ENCODE data around the gene REM1. TPM values are rescaled to one million over a fixed set of nuclear protein-coding genes. Genes with fewer than 3 reads are reported as not detected.
"Not testable (repeated sequence)": the region's sequence is repeated elsewhere in the genome, so short reads cannot be mapped to it uniquely, and the experiment has no call there.

Gene REM1
- total RNA-seq, 1 experiment from 2014 or later = not detected

GRCh38 chr20:31514154-31515071, 39.3 kb downstream of the REM1 start, which contains the start of gene HM13:
HM13 (plus strand) TSS chr20:31514442; CDS start chr20:31514552, 110 bp downstream.
- H3K9me3 ChIP-seq = no peaks in the 10 kb centered on the region
- H3K27me3 ChIP-seq = no peaks in the 10 kb centered on the region
- DNase-seq = peak; percentile 87
- H3K36me3 ChIP-seq = peaks cover 37% of the 10 kb centered on the region
- peak within 1 kb of the TSS; percentile 88 for H3K4me3 ChIP-seq

GRCh38 chr20:31515072-31515774, 40.1 kb downstream of the REM1 start:
- peaks cover 43% of the 10 kb centered on the region for H3K36me3 ChIP-seq
- no peaks in the 10 kb centered on the region for H3K27me3 ChIP-seq
- H3K4me3 ChIP-seq = peak overlapping the region; percentile 88
- no peaks in the 10 kb centered on the region for H3K9me3 ChIP-seq
- no peak for DNase-seq

- Histone ChIP-seq H3K27me3 (no peaks in the 10 kb centered on the region), H3K9me3 (no peaks in the 10 kb centered on the region), H3K36me3 (peaks cover 48% of the 10 kb centered on the region), H3K4me3 (peak overlapping the region; percentile 88)
- no peak for DNase-seq
Observed at GRCh38 chr20:31515775-31516107, 40.7 kb downstream of the REM1 start.

- no peaks in the 10 kb centered on the region for H3K27me3 ChIP-seq
- H3K9me3 ChIP-seq = no peaks in the 10 kb centered on the region
- peaks cover 52% of the 10 kb centered on the region for H3K36me3 ChIP-seq
- DNase-seq = no peak
- no peak overlapping the region; the same call in 1 of the 2 replicates for H3K4me3 ChIP-seq
Observed at GRCh38 chr20:31516166-31516565, 41.1 kb downstream of the REM1 start.

- peaks cover 54% of the 10 kb centered on the region for H3K36me3 ChIP-seq
- no peaks in the 10 kb centered on the region for H3K9me3 ChIP-seq
- DNase-seq = no peak
- no peak overlapping the region for H3K4me3 ChIP-seq
- H3K27me3 ChIP-seq = no peaks in the 10 kb centered on the region
Observed at GRCh38 chr20:31516651-31517050, 41.6 kb downstream of the REM1 start.

- no peaks in the 10 kb centered on the region for H3K27me3 ChIP-seq
- DNase-seq = peak; percentile 71
- H3K36me3 ChIP-seq = peaks cover 57% of the 10 kb centered on the region
- no peaks in the 10 kb centered on the region for H3K9me3 ChIP-seq
- H3K4me3 ChIP-seq = no peak overlapping the region
Observed at GRCh38 chr20:31517373-31517772, 42.3 kb downstream of the REM1 start.

GRCh38 chr20:31521267-31521666, 46.2 kb downstream of the REM1 start:
- H3K9me3 ChIP-seq, H3K4me3 ChIP-seq, H3K27me3 ChIP-seq, DNase-seq: not testable (repeated sequence)
- H3K36me3 ChIP-seq = peaks cover 61% of the 10 kb centered on the region

GRCh38 chr20:31522731-31523130, 47.6 kb downstream of the REM1 start:
- Histone ChIP-seq H3K9me3 (no peaks in the 10 kb centered on the region), H3K36me3 (peaks cover 56% of the 10 kb centered on the region), H3K27me3 (no peaks in the 10 kb centered on the region), H3K4me3 (no peak overlapping the region)
- DNase-seq = no peak

GRCh38 chr20:31523361-31524283, 48.5 kb downstream of the REM1 start:
- Histone ChIP-seq H3K9me3 (no peaks in the 10 kb centered on the region), H3K36me3 (peaks cover 61% of the 10 kb centered on the region), H3K27me3 (no peaks in the 10 kb centered on the region), H3K4me3 (no peak overlapping the region)
- peak; percentile 47 for DNase-seq

GRCh38 chr20:31527266-31527665, 52.2 kb downstream of the REM1 start:
- Histone ChIP-seq H3K36me3 (peaks cover 62% of the 10 kb centered on the region), H3K9me3 (no peaks in the 10 kb centered on the region), H3K4me3 (no peak overlapping the region), H3K27me3 (no peaks in the 10 kb centered on the region)
- no peak for DNase-seq

Other genes with a start within 250 kb of the REM1 start
- not detected in 2 replicates for gene DEFB115, start 217.6 kb upstream of the REM1 start, total RNA-seq (2014; rRNA removed; shearing (Covaris generic); ENCODE audit: low replicate concordance)
- gene DEFB116, start 166.7 kb upstream of the REM1 start, total RNA-seq (2014; rRNA removed; shearing (Covaris generic); ENCODE audit: low replicate concordance) = not detected in 2 replicates
- not detected in 2 replicates for gene DEFB118, start 106.7 kb upstream of the REM1 start, total RNA-seq (2014; rRNA removed; shearing (Covaris generic); ENCODE audit: low replicate concordance)
- not detected in 2 replicates for gene DEFB119, start 84.7 kb upstream of the REM1 start, total RNA-seq (2014; rRNA removed; shearing (Covaris generic); ENCODE audit: low replicate concordance)
- gene DEFB121, start 69.1 kb upstream of the REM1 start, total RNA-seq (2014; rRNA removed; shearing (Covaris generic); ENCODE audit: low replicate concordance) = not detected in 2 replicates
- gene DEFB123, start 34.7 kb upstream of the REM1 start, total RNA-seq (2014; rRNA removed; shearing (Covaris generic); ENCODE audit: low replicate concordance) = not detected in 2 replicates
- gene DEFB124, start 161 bp upstream of the REM1 start, total RNA-seq (2014; rRNA removed; shearing (Covaris generic); ENCODE audit: low replicate concordance) = not detected in 2 replicates
- 115 and 155 TPM in 2 replicates for gene HM13, start 39.2 kb downstream of the REM1 start, total RNA-seq (2014; rRNA removed; shearing (Covaris generic); ENCODE audit: low replicate concordance)
- gene ID1, start 130.0 kb downstream of the REM1 start, total RNA-seq (2014; rRNA removed; shearing (Covaris generic); ENCODE audit: low replicate concordance) = 363 and 396 TPM in 2 replicates
- gene COX4I2, start 162.6 kb downstream of the REM1 start, total RNA-seq (2014; rRNA removed; shearing (Covaris generic); ENCODE audit: low replicate concordance) = not detected in 2 replicates
- gene BCL2L1, start 247.6 kb downstream of the REM1 start, total RNA-seq (2014; rRNA removed; shearing (Covaris generic); ENCODE audit: low replicate concordance) = 63.0 and 64.2 TPM in 2 replicates